Measurements from ENCODE around the gene AHNAK2.
"Not testable (repeated sequence)": the region's sequence is repeated elsewhere in the genome, so short reads cannot be mapped to it uniquely, and the experiment has no call there.

Gene AHNAK2

GRCh38 chr14:104953896-104954656 lies 24.1 kb downstream of the AHNAK2 start:
- DNase-seq (ENCODE audit: low read depth) = no peak

GRCh38 chr14:104953097-104953496 lies 25.1 kb downstream of the AHNAK2 start:
- DNase-seq (ENCODE audit: low read depth) = no peak

GRCh38 chr14:104951863-104952657 lies 26.1 kb downstream of the AHNAK2 start:
- not testable (repeated sequence) for DNase-seq (ENCODE audit: low read depth)

- DNase-seq (ENCODE audit: low read depth) = not testable (repeated sequence)
Observed at GRCh38 chr14:104950701-104951100, 27.5 kb downstream of the AHNAK2 start.

GRCh38 chr14:104950021-104950420 lies 28.2 kb downstream of the AHNAK2 start:
- no peak for DNase-seq (ENCODE audit: low read depth)

- DNase-seq (ENCODE audit: low read depth) = not testable (repeated sequence)
Observed at GRCh38 chr14:104949406-104949955, 28.7 kb downstream of the AHNAK2 start.

- DNase-seq (ENCODE audit: low read depth) = no peak
Observed at GRCh38 chr14:104948736-104949031, 29.5 kb downstream of the AHNAK2 start.

GRCh38 chr14:104947881-104948735 lies 30.1 kb downstream of the AHNAK2 start:
- DNase-seq (ENCODE audit: low read depth) = not testable (repeated sequence)

- DNase-seq (ENCODE audit: low read depth) = not testable (repeated sequence)
Observed at GRCh38 chr14:104947201-104947600, 31.0 kb downstream of the AHNAK2 start.

- DNase-seq (ENCODE audit: low read depth) = not testable (repeated sequence)
Observed at GRCh38 chr14:104945986-104946965, 31.9 kb downstream of the AHNAK2 start.

GRCh38 chr14:104945266-104945665 lies 32.9 kb downstream of the AHNAK2 start:
- DNase-seq (ENCODE audit: low read depth) = not testable (repeated sequence)

GRCh38 chr14:104944436-104945205 lies 33.6 kb downstream of the AHNAK2 start:
- not testable (repeated sequence) for DNase-seq (ENCODE audit: low read depth)

- not testable (repeated sequence) for DNase-seq (ENCODE audit: low read depth)
Observed at GRCh38 chr14:104944016-104944308, 34.2 kb downstream of the AHNAK2 start.

GRCh38 chr14:104943216-104944015 lies 34.8 kb downstream of the AHNAK2 start:
- not testable (repeated sequence) for DNase-seq (ENCODE audit: low read depth)

- DNase-seq (ENCODE audit: low read depth) = no peak
Observed at GRCh38 chr14:104942586-104942985, 35.6 kb downstream of the AHNAK2 start.

- DNase-seq (ENCODE audit: low read depth) = no peak
Observed at GRCh38 chr14:104941508-104942365, 36.4 kb downstream of the AHNAK2 start.

- DNase-seq (ENCODE audit: low read depth) = no peak
Observed at GRCh38 chr14:104940526-104941150, 37.5 kb downstream of the AHNAK2 start.

All from activated T-cell treated with anti-CD3 and anti-CD28 coated beads for 24 hours (primary cell).